Pancreas (tissue), 10 donors: Measurements from ENCODE around the gene TBX21. TPM values are rescaled to one million over a fixed set of nuclear protein-coding genes. Genes with fewer than 3 reads are reported as not detected.

ENCODE experiments used
- ATAC-seq, 4 donors: fragments of 200-7000 bp; cut with Tn5 transposase; one replicate each; pipeline versions ENCODE4 v1.8.0 to v1.9.1; 2020; ENCODE audit warnings: mild to moderate bottlenecking in 4 of 4, moderate library complexity in 4 of 4
- DNase-seq, 6 donors: peaks; one replicate each; pipeline ENCODE4 v3.0.0-alpha.2; 2020
- FAIRE-seq: peaks from 2 replicates; lab custom pipeline; 2012; peaks lifted over from hg19 to GRCh38; lab: Jason Lieb, UNC
- H3K27ac ChIP-seq, 4 donors: fragments of 200-600 bp; sonication (generic); 1 replicate in 3 of 4; 2 replicates in 1 of 4; pipeline versions ENCODE4 v1.5.0 to v1.8.0; 2020
- H3K27me3 ChIP-seq, 4 donors: fragments of 200-600 bp; one replicate each; pipeline ENCODE4 v1.8.0; 2021
- H3K36me3 ChIP-seq, 3 donors: fragments of 200-600 bp; sonication (generic) in 1 of 3; one replicate each; pipeline versions ENCODE4 v1.5.0 to v1.8.0; 2020 to 2021
- H3K4me1 ChIP-seq, 3 donors: fragments of 200-600 bp; one replicate each; pipeline ENCODE4 v1.8.0; 2021
- H3K4me3 ChIP-seq, 4 donors: fragments of 200-600 bp; sonication (generic) in 2 of 4; one replicate each; pipeline versions ENCODE4 v1.5.0 to v1.8.0; 2020 to 2021
- H3K9me3 ChIP-seq, 4 donors: fragments of 200-600 bp; one replicate each; pipeline ENCODE4 v1.8.0; 2021
- WGBS, 2 donors: extraction: QIAGEN DNeasy Blood & Tissue Kit; methylation state at CpG; one replicate each; pipeline ENCODE4 v1.1.7; 2013; 5-methylcytosine and 5-hydroxymethylcytosine counted together
- intact Hi-C, 3 donors: fragments of 100-400 bp; cut with DNase I; formaldehyde crosslinking; loops; one replicate each; pipeline versions ENCODE4 v1.11.1 to v1.14.2; 2022
- polyA plus RNA-seq, 2 donors: library from polyadenylated mRNA; stranded (reverse); fragments of 200-250 nt; gene quantifications; one replicate each; pipeline ENCODE4 v1.2.3, GENCODE V29; 2013
- total RNA-seq, 6 donors: library from RNA; stranded (reverse); fragmentation: NEBNext Ultra II Directional in 4 of 6; extraction: Animal tissue kit (Norgen Biotek cat#: 25700) in 4 of 6; gene quantifications; one replicate each; pipeline versions ENCODE4 v1.2.1 to v1.2.4, GENCODE V29; 2021 to 2023
- TF ChIP-seq, protein P1 (sequence below), 4 donors: fragments of 200-600 bp; sonication (generic) in 3 of 4; IDR thresholded peaks; one replicate each; pipeline versions ENCODE4 v1.5.0 to v1.8.0; 2021; ENCODE audit warnings: antibody characterized with exemption in 4 of 4
- donor health status: healthy with polysubstance abuse.
- donor health status: DM: no; HTN: no; CAD: no; lungs with moderate emphysema.
- donor health status: DM: no; HTN: no; CAD: no.
- donor health status: control.
- donor health status: control.
- donor health status: Bipolar disorder and iron deficiency.
- donor health status: DM: yes; HTN: yes; CAD: no.
- donor health status: DM: no; HTN: no; CAD: no.
- donor health status: DM: no; HTN: no; CAD: no.
- donor health status: DM: yes; HTN: yes; CAD: no.

TBX21 gene
- total and polyA plus RNA-seq, 8 donors: 0.09 to 0.40 (median 0.17) TPM; not detected in 2

DNA sequence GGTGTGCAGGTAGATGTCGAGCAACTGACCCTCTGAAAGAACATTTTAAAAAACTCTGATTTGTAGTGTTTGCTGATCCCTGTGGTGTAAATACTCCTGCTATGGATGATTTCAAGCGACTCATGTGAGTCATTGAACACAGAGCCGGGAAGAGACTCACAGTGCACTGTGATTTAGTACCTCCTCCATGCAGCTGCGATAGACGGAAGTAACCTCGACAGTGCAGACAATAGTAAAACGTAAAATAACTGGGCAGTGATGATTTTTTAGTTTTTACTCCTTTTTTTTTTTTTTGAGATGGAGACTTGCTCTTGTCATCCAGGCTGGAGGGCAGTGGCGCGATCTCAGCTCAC, 8.7 kb downstream of the TBX21 start:
- TF ChIP-seq, protein P1, sequence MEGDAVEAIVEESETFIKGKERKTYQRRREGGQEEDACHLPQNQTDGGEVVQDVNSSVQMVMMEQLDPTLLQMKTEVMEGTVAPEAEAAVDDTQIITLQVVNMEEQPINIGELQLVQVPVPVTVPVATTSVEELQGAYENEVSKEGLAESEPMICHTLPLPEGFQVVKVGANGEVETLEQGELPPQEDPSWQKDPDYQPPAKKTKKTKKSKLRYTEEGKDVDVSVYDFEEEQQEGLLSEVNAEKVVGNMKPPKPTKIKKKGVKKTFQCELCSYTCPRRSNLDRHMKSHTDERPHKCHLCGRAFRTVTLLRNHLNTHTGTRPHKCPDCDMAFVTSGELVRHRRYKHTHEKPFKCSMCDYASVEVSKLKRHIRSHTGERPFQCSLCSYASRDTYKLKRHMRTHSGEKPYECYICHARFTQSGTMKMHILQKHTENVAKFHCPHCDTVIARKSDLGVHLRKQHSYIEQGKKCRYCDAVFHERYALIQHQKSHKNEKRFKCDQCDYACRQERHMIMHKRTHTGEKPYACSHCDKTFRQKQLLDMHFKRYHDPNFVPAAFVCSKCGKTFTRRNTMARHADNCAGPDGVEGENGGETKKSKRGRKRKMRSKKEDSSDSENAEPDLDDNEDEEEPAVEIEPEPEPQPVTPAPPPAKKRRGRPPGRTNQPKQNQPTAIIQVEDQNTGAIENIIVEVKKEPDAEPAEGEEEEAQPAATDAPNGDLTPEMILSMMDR (IDR thresholded peaks at IDR 0.05): no peak
- WGBS, 2 donors: 64 to 73% methylated on average over 9 of the region's 9 CpGs
- Histone ChIP-seq H3K4me1 (no peaks in the 10 kb centered on the region), H3K27me3 (peaks cover 0 to 5% (median 0%) of the 10 kb centered on the region in 4 donors), H3K27ac (no peak overlapping the region), H3K9me3 (no peaks in the 10 kb centered on the region), H3K4me3 (no peak overlapping the region), H3K36me3 (no peaks in the 10 kb centered on the region)
- intact Hi-C loops: no loop called here
- DNase-seq (no peak), FAIRE-seq (no peak), ATAC-seq (no peak)

DNA sequence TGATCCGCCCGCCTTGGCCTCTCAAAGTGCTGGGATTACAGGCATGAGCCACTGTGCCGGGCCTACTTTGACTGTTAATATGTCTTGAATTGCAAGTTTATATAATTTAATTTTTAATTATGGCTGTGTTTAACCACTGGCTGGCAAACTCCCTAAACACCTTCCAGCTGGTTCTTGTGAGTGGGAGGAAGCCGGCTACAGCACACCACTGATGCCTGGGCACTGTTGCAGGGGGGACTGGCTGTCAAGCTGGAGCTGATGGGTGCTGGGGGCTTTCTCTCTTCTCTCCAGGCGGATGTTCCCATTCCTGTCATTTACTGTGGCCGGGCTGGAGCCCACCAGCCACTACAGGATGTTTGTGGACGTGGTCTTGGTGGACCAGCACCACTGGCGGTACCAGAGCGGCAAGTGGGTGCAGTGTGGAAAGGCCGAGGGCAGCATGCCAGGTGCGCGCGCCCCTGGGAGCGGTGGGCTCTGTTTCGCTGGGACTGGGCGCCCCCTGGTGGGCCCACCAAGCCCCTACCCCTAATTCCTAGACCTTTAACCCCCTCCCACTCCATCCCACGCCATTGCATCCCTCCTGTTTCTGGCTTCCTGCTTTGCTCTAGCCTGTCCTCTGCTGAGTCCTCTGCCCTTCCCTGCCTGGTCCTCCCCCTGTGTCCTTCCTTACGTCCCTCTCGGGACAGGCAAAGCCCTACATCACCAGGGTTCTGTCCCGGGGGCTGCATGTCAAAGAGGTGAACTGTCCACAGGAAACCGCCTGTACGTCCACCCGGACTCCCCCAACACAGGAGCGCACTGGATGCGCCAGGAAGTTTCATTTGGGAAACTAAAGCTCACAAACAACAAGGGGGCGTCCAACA, 9.5 kb downstream of the TBX21 start:
- no peak for FAIRE-seq
- peaks cover 0 to 5% (median 0%) of the 10 kb centered on the region in 4 donors for H3K27me3 ChIP-seq
- no peaks in the 10 kb centered on the region for H3K36me3 ChIP-seq
- TF ChIP-seq, protein P1 (IDR thresholded peaks at IDR 0.05): no peak
- intact Hi-C loops: no loop called here
- 28 to 35% methylated on average over 24 to 26 of the region's 26 CpGs for WGBS, 2 donors
- peak in 1 of 4 donors; percentile 38 for ATAC-seq
- H3K4me3 ChIP-seq: no peak overlapping the region
- no peaks in the 10 kb centered on the region for H3K4me1 ChIP-seq
- no peaks in the 10 kb centered on the region for H3K9me3 ChIP-seq
- no peak for DNase-seq
- H3K27ac ChIP-seq: no peak overlapping the region

DNA sequence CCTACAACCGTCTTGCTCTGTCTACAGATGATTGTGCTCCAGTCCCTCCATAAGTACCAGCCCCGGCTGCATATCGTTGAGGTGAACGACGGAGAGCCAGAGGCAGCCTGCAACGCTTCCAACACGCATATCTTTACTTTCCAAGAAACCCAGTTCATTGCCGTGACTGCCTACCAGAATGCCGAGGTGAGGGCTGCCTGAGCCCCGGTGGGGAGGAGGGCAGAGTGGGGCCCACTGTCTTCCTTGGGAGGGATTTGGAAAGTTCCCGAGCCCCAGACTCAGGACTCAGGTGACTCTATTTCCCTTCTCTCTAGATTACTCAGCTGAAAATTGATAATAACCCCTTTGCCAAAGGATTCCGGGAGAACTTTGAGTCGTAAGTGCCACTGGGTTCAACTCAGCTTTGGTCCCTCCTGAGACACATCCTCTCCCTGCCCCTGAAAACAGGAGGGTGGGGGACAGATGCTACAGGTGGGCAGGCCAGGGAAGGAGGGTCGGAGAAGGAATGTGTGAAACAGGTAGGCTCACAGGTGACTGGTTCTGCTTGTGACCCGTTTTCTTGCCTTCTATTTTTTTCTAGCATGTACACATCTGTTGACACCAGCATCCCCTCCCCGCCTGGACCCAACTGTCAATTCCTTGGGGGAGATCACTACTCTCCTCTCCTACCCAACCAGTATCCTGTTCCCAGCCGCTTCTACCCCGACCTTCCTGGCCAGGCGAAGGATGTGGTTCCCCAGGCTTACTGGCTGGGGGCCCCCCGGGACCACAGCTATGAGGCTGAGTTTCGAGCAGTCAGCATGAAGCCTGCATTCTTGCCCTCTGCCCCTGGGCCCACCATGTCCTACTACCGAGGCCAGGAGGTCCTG, 11.4 kb downstream of the TBX21 start:
- FAIRE-seq (no peak), ATAC-seq (no peak), DNase-seq (no peak)
- H3K27ac ChIP-seq: no peak overlapping the region
- H3K27me3 ChIP-seq: peaks cover 0 to 5% (median 0%) of the 10 kb centered on the region in 4 donors
- intact Hi-C loops: no loop called here
- H3K36me3 ChIP-seq: no peaks in the 10 kb centered on the region
- H3K4me3 ChIP-seq: no peak overlapping the region
- no peaks in the 10 kb centered on the region for H3K4me1 ChIP-seq
- no peaks in the 10 kb centered on the region for H3K9me3 ChIP-seq
- TF ChIP-seq, protein P1 (IDR thresholded peaks at IDR 0.05): no peak
- 49 to 62% methylated on average over 22 of the region's 22 CpGs for WGBS, 2 donors

DNA sequence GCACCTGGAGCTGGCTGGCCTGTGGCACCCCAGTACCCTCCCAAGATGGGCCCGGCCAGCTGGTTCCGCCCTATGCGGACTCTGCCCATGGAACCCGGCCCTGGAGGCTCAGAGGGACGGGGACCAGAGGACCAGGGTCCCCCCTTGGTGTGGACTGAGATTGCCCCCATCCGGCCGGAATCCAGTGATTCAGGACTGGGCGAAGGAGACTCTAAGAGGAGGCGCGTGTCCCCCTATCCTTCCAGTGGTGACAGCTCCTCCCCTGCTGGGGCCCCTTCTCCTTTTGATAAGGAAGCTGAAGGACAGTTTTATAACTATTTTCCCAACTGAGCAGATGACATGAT, 12.0 kb downstream of the TBX21 start:
- intact Hi-C loops: no loop called here
- no peak for FAIRE-seq
- no peak for ATAC-seq
- H3K36me3 ChIP-seq: no peaks in the 10 kb centered on the region
- H3K27me3 ChIP-seq: peaks cover 0 to 5% (median 0%) of the 10 kb centered on the region in 4 donors
- 58 to 73% methylated on average over 10 of the region's 10 CpGs for WGBS, 2 donors
- no peaks in the 10 kb centered on the region for H3K9me3 ChIP-seq
- TF ChIP-seq, protein P1 (IDR thresholded peaks at IDR 0.05): no peak
- DNase-seq: no peak
- H3K4me1 ChIP-seq: no peaks in the 10 kb centered on the region
- no peak overlapping the region for H3K4me3 ChIP-seq
- no peak overlapping the region for H3K27ac ChIP-seq
